Liver (tissue), 3 donors: ENCODE measurements around the gene BRF1.

ENCODE experiments used
- ATF3 ChIP-seq: IDR thresholded peaks from 2 replicates; pipeline ENCODE4 v1.6.1; 2016; ENCODE audit warnings: antibody characterized with exemption
- CTCF ChIP-seq: fragments of 150-350 bp; IDR thresholded peaks from 2 replicates; pipeline ENCODE4 v1.5.1; 2017; ENCODE audit warnings: improper control_type of control experiment, low read depth, low read length; ENCODE audit not compliant: missing input control
- EGR1 ChIP-seq, 2 donors: IDR thresholded peaks; 2 replicates each; pipeline ENCODE4 v1.6.1; 2016 to 2018; ENCODE audit warnings: antibody characterized with exemption in 2 of 2, low read depth in 2 of 2
- FOXA1 ChIP-seq: IDR thresholded peaks from 2 replicates; pipeline ENCODE4 v1.6.1; 2016; ENCODE audit warnings: antibody characterized with exemption
- GABPA ChIP-seq, 2 donors: IDR thresholded peaks in 1 of 2; conservative IDR thresholded peaks in 1 of 2; 2 replicates each; pipeline ENCODE4 v1.6.1; 2016; ENCODE audit warnings: antibody characterized with exemption in 2 of 2, mild to moderate bottlenecking in 1 of 2, moderate library complexity in 1 of 2
- JUND ChIP-seq, 2 donors: IDR thresholded peaks; 2 replicates each; pipeline ENCODE4 v1.6.1; 2016; ENCODE audit warnings: antibody characterized with exemption in 2 of 2
- MAX ChIP-seq: IDR thresholded peaks from 2 replicates; pipeline ENCODE4 v1.6.1; 2016; ENCODE audit warnings: antibody characterized with exemption
- RAD21 ChIP-seq, 2 donors: IDR thresholded peaks; 2 replicates each; pipeline ENCODE4 v1.6.1; 2016; ENCODE audit warnings: antibody characterized with exemption in 2 of 2, mild to moderate bottlenecking in 2 of 2
- REST ChIP-seq: IDR thresholded peaks from 2 replicates; pipeline ENCODE4 v1.6.1; 2016; ENCODE audit warnings: antibody characterized with exemption, mild to moderate bottlenecking
- RXRA ChIP-seq, 2 donors: IDR thresholded peaks; 2 replicates each; pipeline ENCODE4 v1.6.1; 2017 to 2018; ENCODE audit warnings: antibody characterized with exemption in 2 of 2, mild to moderate bottlenecking in 1 of 2
- SP1 ChIP-seq: IDR thresholded peaks from 2 replicates; pipeline ENCODE4 v1.6.1; 2018; ENCODE audit warnings: antibody characterized with exemption, mild to moderate bottlenecking
- TAF1 ChIP-seq: conservative IDR thresholded peaks from 2 replicates; pipeline ENCODE4 v1.6.1; 2016; ENCODE audit warnings: antibody characterized with exemption, mild to moderate bottlenecking
- YY1 ChIP-seq: IDR thresholded peaks from 2 replicates; pipeline ENCODE4 v1.6.1; 2016; ENCODE audit warnings: antibody characterized with exemption, mild to moderate bottlenecking
- ZBTB33 ChIP-seq: IDR thresholded peaks from 2 replicates; pipeline ENCODE4 v1.6.1; 2016; ENCODE audit warnings: antibody characterized with exemption
- donor health status: healthy.
- donor health status: healthy.

GRCh38 chr14:105313381-105314286 is 12.8 kb upstream of the BRF1 start:
- TF ChIP-seq CTCF (no peak), TAF1 (no peak), MAX (no peak), ZBTB33 (no peak), REST (no peak), GABPA (IDR thresholded peaks at IDR 0.05 in 1 of 2, conservative IDR thresholded peaks at IDR 0.05 in 1 of 2) (no peak), RAD21 (IDR thresholded peaks at IDR 0.05) (no peak), JUND (IDR thresholded peaks at IDR 0.05) (no peak), ATF3 (no peak), SP1 (no peak), RXRA (IDR thresholded peaks at IDR 0.05) (no peak), FOXA1 (no peak), YY1 (no peak), EGR1 (IDR thresholded peaks at IDR 0.05; ENCODE audit: low read depth in 2 of 2) (no peak)
